Endothelial cell of umbilical vein (primary cell): Measurements from ENCODE around the gene ZNF331. TPM values are rescaled to one million over a fixed set of nuclear protein-coding genes. Genes with fewer than 3 reads are reported as not detected.

Experiments
- BruUV-seq: library from RNA; stranded (reverse); fragments of 400-500 nt; replicated peaks from 2 replicates; lab custom pipeline; 2021; lab: Mats Ljungman, UMichigan
- CTCF ChIA-PET: fragments of 300-600, 350-600 bp; sonication (Branson Sonifier 250); formaldehyde crosslinking; loops from one replicate; lab custom pipeline; 2021; ENCODE audit warnings: antibody characterized with exemption, inconsistent platforms; lab: Charles Lee
- POLR2A ChIA-PET: fragments of 300-600, 350-600 bp; sonication (Branson Sonifier 250); formaldehyde crosslinking; loops from one replicate; lab custom pipeline; 2021; ENCODE audit warnings: antibody characterized with exemption, inconsistent platforms; lab: Charles Lee
- DNase-seq: peaks from one replicate; pipeline ENCODE4 v3.0.0-alpha.2; 2011; ENCODE audit warnings: low read depth, low spot score
- FAIRE-seq: peaks from 2 replicates; lab custom pipeline; 2011; peaks lifted over from hg19 to GRCh38; lab: Jason Lieb, UNC
- H2AFZ ChIP-seq: 2 replicates; pipeline ENCODE4 v1.6.0; 2012; ENCODE audit warnings: low read depth, low read length, control low read depth, inconsistent platforms
- H3K27ac ChIP-seq: 2 replicates; pipeline ENCODE4 v1.5.1; 2011; ENCODE audit warnings: low read depth, mild to moderate bottlenecking, control low read depth, low read length, moderate library complexity; ENCODE audit not compliant: insufficient read depth
- H3K27me3 ChIP-seq, 2 experiments: 2 replicates each; pipeline versions ENCODE4 v1.6.0 to v1.6.1; 2011; ENCODE audit warnings: low read length in 2 of 2, mixed read lengths in 1 of 2; ENCODE audit not compliant: control insufficient read depth in 2 of 2, insufficient read depth in 2 of 2
- H3K36me3 ChIP-seq, 2 experiments: 2 replicates in 1 of 2; 3 replicates in 1 of 2; pipeline ENCODE4 v1.5.1; 2011; ENCODE audit warnings: low read length in 2 of 2, mild to moderate bottlenecking in 1 of 2, moderate library complexity in 1 of 2; ENCODE audit not compliant: control insufficient read depth in 2 of 2, insufficient read depth in 2 of 2; ENCODE audit errors: extremely low read depth in 1 of 2
- H3K4me1 ChIP-seq: 3 replicates; pipeline ENCODE4 v1.5.1; 2011; ENCODE audit warnings: mild to moderate bottlenecking, low read length; ENCODE audit not compliant: control insufficient read depth, insufficient read depth; ENCODE audit errors: extremely low read depth
- H3K4me2 ChIP-seq: 2 replicates; pipeline ENCODE4 v1.6.1; 2011; ENCODE audit warnings: low read length, control low read depth, mixed read lengths; ENCODE audit not compliant: insufficient read depth
- H3K4me3 ChIP-seq, 3 experiments: fragments of 200-600 bp in 1 of 3; sonication (generic), shearing (Covaris generic) in 1 of 3; replicated peaks in 1 of 3; 2 replicates each; pipeline ENCODE4 v1.5.1; 2011 to 2016; ENCODE audit warnings: control low read depth in 3 of 3, low read length in 3 of 3, mild to moderate bottlenecking in 2 of 3, inconsistent platforms in 1 of 3, low read depth in 1 of 3, moderate library complexity in 1 of 3; ENCODE audit not compliant: insufficient read depth in 1 of 3
- H3K79me2 ChIP-seq: 2 replicates; pipeline ENCODE4 v1.6.0; 2012; ENCODE audit warnings: low read length, inconsistent platforms; ENCODE audit not compliant: control insufficient read depth, insufficient read depth
- H3K9ac ChIP-seq: replicated peaks from 2 replicates; pipeline ENCODE3; 2011; ENCODE audit warnings: low read length, control low read depth; ENCODE audit not compliant: insufficient read depth; ENCODE audit errors: extremely low read depth
- H3K9me1 ChIP-seq: replicated peaks from 3 replicates; pipeline ENCODE4 v1.6.0; 2011; ENCODE audit warnings: mild to moderate bottlenecking, low read length; ENCODE audit not compliant: control insufficient read depth, insufficient read depth; ENCODE audit errors: extremely low read depth
- H3K9me3 ChIP-seq: replicated peaks from 2 replicates; pipeline ENCODE4 v1.5.1; 2012; ENCODE audit warnings: low read length, inconsistent platforms; ENCODE audit not compliant: control insufficient read depth, insufficient read depth
- H4K20me1 ChIP-seq: replicated peaks from 2 replicates; pipeline ENCODE3; 2011; ENCODE audit warnings: mild to moderate bottlenecking, low read length; ENCODE audit not compliant: control insufficient read depth, insufficient read depth; ENCODE audit errors: extremely low read depth
- EZH2 ChIP-seq: IDR thresholded peaks from 2 replicates; pipeline ENCODE4 v1.6.1; 2012; ENCODE audit warnings: borderline replicate concordance, low read depth, mild to moderate bottlenecking, moderate library complexity, low read length, inconsistent platforms; ENCODE audit not compliant: severe bottlenecking
- FOS ChIP-seq: IDR thresholded peaks from 2 replicates; pipeline ENCODE4 v1.6.1; 2011; ENCODE audit warnings: mild to moderate bottlenecking, low read length, moderate library complexity, borderline replicate concordance; ENCODE audit not compliant: insufficient read depth
- GATA2 ChIP-seq: IDR thresholded peaks from 2 replicates; pipeline ENCODE4 v1.7.0; 2011; ENCODE audit warnings: low read depth, mild to moderate bottlenecking, moderate library complexity, mixed read lengths, low read length; ENCODE audit not compliant: insufficient read length, insufficient read depth
- JUN ChIP-seq: IDR thresholded peaks from 2 replicates; pipeline ENCODE4 v1.6.1; 2011; ENCODE audit warnings: borderline replicate concordance, low read depth; ENCODE audit not compliant: insufficient read length, insufficient read depth
- MYC ChIP-seq: IDR thresholded peaks from one replicate; pipeline ENCODE4 v1.6.1; 2011; ENCODE audit warnings: mild to moderate bottlenecking, low read depth, low read length
- POLR2A ChIP-seq: IDR thresholded peaks from 2 replicates; pipeline ENCODE4 v1.6.1; 2012; ENCODE audit warnings: low read depth, mild to moderate bottlenecking, control low read depth, low read length
- POLR2AphosphoS5 ChIP-seq: IDR thresholded peaks from 2 replicates; pipeline ENCODE4 v1.6.1; 2012; ENCODE audit warnings: low read depth, mild to moderate bottlenecking, control low read depth, low read length, moderate library complexity; ENCODE audit not compliant: insufficient read depth
- dilution Hi-C: fragments of 300-500 bp; cut with MboI; formaldehyde crosslinking; loops from one replicate; pipeline ENCODE4 v1.15.0; 2019; ENCODE audit warnings: low sequenced_read_pairs; ENCODE audit not compliant: extremely low pct_ligation_motif_present
- intact Hi-C: fragments of 100-400 bp; cut with micrococcal nuclease; formaldehyde crosslinking; loops from one replicate; pipeline ENCODE4 v1.10.0; 2022
- polyA plus RNA-seq, 4 experiments: library from polyadenylated mRNA; depleted of rRNA in 3 of 4; stranded (reverse) in 3 of 4; unstranded in 1 of 4; fragments of >200 nt; gene quantifications; 2 replicates each; pipeline versions ENCODE4 v1.2.1 to v1.2.3, GENCODE V29; 2011 to 2012; ENCODE audit warnings: missing spikeins in 1 of 4
- total RNA-seq: library from RNA; stranded (reverse); gene quantifications from 2 replicates; pipeline ENCODE4 v1.2.3, GENCODE V29; 2021
- TF ChIP-seq, protein P1 (sequence below), 2 donors: IDR thresholded peaks; 1 replicate in 1 of 2; 2 replicates in 1 of 2; pipeline ENCODE4 v1.5.1; 2011; ENCODE audit warnings: low read length in 2 of 2, mild to moderate bottlenecking in 2 of 2, moderate library complexity in 2 of 2, control low read depth in 1 of 2, inconsistent platforms in 1 of 2, low read depth in 1 of 2; ENCODE audit not compliant: insufficient read depth in 1 of 2; ENCODE audit errors: extremely low read depth in 1 of 2
- TF ChIP-seq, protein P2 (sequence below): IDR thresholded peaks from 2 replicates; pipeline ENCODE4 v1.6.1; 2011; ENCODE audit not compliant: insufficient read depth, insufficient read length

ZNF331 gene
- total and polyA plus RNA-seq, 2 donors (not counting 3 experiments of a cell fraction or from before 2014, with no cell fraction given) = 6.2 to 11.2 TPM

DNA sequence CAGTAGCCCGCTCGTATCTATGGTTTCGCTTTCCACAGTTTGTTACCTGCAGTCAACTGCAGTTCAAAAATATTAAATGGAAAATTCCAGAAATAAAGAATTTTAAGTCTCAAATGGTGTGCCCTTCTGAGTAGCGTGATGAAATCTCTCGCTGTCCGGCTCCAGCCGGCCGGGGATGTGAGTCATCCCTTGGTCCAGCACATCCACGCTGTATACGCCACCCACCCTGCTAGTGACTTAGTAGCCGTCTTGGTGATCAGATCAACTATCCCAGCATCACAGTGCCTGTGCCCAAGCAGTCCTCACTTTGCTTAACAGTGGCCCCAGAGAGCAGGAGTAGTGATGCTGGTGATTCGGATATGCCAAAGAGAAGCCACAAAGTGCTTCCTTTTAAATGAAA, 40.0 kb downstream of the ZNF331 start:
- H3K27ac ChIP-seq = no peak overlapping the region
- H3K9me1 ChIP-seq = no peaks in the 10 kb centered on the region
- H3K79me2 ChIP-seq = no peaks in the 10 kb centered on the region
- TF ChIP-seq EZH2 (no peak), GATA2 (no peak), POLR2A (no peak), JUN (no peak), FOS (no peak), MYC (no peak), POLR2AphosphoS5 (no peak)
- TF ChIP-seq, protein P1, sequence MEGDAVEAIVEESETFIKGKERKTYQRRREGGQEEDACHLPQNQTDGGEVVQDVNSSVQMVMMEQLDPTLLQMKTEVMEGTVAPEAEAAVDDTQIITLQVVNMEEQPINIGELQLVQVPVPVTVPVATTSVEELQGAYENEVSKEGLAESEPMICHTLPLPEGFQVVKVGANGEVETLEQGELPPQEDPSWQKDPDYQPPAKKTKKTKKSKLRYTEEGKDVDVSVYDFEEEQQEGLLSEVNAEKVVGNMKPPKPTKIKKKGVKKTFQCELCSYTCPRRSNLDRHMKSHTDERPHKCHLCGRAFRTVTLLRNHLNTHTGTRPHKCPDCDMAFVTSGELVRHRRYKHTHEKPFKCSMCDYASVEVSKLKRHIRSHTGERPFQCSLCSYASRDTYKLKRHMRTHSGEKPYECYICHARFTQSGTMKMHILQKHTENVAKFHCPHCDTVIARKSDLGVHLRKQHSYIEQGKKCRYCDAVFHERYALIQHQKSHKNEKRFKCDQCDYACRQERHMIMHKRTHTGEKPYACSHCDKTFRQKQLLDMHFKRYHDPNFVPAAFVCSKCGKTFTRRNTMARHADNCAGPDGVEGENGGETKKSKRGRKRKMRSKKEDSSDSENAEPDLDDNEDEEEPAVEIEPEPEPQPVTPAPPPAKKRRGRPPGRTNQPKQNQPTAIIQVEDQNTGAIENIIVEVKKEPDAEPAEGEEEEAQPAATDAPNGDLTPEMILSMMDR (IDR thresholded peaks at IDR 0.05; ENCODE audit: extremely low read depth in 1 of 2, insufficient read depth in 1 of 2, low read depth in 1 of 2, low read length in 2 of 2) = no peak
- TF ChIP-seq, protein P2, sequence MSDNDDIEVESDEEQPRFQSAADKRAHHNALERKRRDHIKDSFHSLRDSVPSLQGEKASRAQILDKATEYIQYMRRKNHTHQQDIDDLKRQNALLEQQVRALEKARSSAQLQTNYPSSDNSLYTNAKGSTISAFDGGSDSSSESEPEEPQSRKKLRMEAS = no peak
- peaks cover 18% of the 10 kb centered on the region for H3K9me3 ChIP-seq
- dilution Hi-C loops (no loop called here), intact Hi-C loops (no loop called here)
- ChIA-PET POLR2A (no interaction called here), CTCF (no interaction called here)
- no peaks in the 10 kb centered on the region for H3K4me1 ChIP-seq
- H3K4me2 ChIP-seq = no peak overlapping the region
- no TSS peak for BruUV-seq
- H3K4me3 ChIP-seq = no peak overlapping the region
- no peaks in the 10 kb centered on the region for H4K20me1 ChIP-seq
- no peak overlapping the region for H3K9ac ChIP-seq
- peaks cover 5 to 6% of the 10 kb centered on the region in 2 experiments for H3K36me3 ChIP-seq
- H2AFZ ChIP-seq = no peak overlapping the region
- H3K27me3 ChIP-seq = no peaks in the 10 kb centered on the region
- FAIRE-seq = no peak
- no peak for DNase-seq
